Measurements from ENCODE around the gene PDZD2. TPM values are rescaled to one million over a fixed set of nuclear protein-coding genes. Genes with fewer than 3 reads are reported as not detected.

The PDZD2 gene
- total and polyA plus RNA-seq, 8 donors = 16.2 to 49.8 (median 20.4) TPM

DNA sequence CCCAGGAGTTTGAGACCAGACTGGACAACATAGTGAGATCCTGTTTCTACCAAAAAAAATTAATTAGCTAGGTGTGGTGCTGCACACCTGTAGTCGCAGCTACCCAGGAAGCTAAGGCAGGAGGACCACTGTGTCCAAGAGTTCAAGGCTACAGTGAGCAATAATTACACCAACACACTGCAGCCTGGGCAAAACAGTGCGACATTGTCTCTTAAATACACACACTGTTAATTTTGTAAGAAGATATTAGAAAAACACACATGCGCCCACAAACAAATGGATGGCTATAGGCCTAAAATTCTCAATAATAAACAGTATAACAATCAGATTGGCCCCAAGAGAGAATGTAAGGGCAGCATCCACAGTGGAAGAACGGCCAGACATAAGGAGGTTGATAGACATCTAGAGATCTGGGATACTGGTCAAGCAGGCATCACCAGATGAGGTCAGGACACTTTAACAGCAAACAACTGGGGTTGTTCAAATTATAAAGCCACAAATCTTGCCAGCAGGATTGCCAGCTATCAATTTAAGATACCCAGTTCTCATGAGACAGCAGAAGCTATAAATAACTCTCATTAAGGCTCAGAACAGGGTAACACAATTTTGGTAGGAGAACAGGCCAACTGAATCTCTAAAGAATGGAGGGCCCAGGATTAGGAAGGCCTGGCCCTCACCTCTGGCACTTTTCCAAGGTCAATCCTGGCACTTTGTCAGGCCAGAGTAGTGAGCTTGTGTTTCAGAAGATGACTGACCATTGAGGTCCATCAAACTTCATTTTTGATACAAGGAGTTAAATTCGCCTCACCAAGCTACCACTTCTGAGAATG, 505.7 kb downstream of the PDZD2 start:
- H3K4me1 ChIP-seq = peaks cover 7 to 57% of the 10 kb centered on the region in 2 donors
- intact Hi-C loops (cut with DNase I) = no loop called here

DNA sequence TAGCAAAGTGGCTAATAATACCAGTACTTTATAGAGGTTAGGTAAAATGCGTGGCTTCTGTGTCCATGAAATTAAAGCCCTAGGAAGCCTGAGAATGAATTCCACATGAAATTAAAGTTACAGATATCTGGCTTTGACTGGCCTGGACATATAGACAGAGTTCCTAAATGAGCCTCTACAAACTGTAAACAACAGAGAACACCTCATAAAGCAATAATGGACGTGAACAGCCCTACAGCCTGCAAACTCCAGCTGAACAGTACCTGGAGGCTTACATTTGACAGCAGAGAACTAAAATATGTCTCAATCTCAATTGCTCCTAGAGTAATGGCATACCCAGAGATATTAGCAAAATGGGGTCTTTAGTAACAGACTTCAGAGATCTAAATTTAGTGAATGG, 506.4 kb downstream of the PDZD2 start:
- Histone ChIP-seq H3K27ac (no peak overlapping the region), H3K4me1 (peaks cover 7 to 65% of the 10 kb centered on the region in 2 donors), H3K4me3 (no peak overlapping the region), H3K36me3 (peaks cover 0 to 16% of the 10 kb centered on the region in 2 donors), H3K27me3 (no peaks in the 10 kb centered on the region), H3K9me3 (no peaks in the 10 kb centered on the region)
- intact Hi-C loops (cut with DNase I) = no loop called here
- DNase-seq = no peak
- TF ChIP-seq, protein P1, sequence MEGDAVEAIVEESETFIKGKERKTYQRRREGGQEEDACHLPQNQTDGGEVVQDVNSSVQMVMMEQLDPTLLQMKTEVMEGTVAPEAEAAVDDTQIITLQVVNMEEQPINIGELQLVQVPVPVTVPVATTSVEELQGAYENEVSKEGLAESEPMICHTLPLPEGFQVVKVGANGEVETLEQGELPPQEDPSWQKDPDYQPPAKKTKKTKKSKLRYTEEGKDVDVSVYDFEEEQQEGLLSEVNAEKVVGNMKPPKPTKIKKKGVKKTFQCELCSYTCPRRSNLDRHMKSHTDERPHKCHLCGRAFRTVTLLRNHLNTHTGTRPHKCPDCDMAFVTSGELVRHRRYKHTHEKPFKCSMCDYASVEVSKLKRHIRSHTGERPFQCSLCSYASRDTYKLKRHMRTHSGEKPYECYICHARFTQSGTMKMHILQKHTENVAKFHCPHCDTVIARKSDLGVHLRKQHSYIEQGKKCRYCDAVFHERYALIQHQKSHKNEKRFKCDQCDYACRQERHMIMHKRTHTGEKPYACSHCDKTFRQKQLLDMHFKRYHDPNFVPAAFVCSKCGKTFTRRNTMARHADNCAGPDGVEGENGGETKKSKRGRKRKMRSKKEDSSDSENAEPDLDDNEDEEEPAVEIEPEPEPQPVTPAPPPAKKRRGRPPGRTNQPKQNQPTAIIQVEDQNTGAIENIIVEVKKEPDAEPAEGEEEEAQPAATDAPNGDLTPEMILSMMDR (IDR thresholded peaks at IDR 0.05) = no peak
- ATAC-seq = no peak

More for the DNA sequence above, 505.7 kb downstream of the PDZD2 start:
- Histone ChIP-seq H3K27ac (no peak overlapping the region), H3K36me3 (peaks cover 0 to 19% of the 10 kb centered on the region in 2 donors), H3K9me3 (no peaks in the 10 kb centered on the region), H3K27me3 (no peaks in the 10 kb centered on the region), H3K4me3 (no peak overlapping the region)
- TF ChIP-seq, protein P1 (IDR thresholded peaks at IDR 0.05) = no peak
- DNase-seq = no peak
- ATAC-seq = no peak

DNA sequence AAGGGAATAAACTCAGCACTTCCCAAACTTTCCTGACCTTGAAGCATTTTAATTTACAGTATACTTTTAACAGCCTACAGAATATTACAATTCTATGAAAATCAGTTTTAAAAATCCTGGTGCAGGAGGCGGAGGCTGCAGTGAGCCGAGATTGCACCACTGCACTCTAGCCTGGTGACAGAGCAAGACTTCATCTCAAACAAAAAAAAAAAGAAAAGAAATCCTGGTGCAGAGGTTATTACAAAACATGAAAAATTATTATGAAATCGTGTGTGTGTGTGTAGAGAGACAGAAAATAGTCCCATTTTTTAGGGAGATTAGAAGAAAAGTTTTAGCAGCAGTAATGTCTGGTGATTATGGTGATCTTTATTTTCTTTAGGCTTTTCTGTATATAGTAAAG, 508.3 kb downstream of the PDZD2 start:
- TF ChIP-seq, protein P1 (IDR thresholded peaks at IDR 0.05) = no peak
- Histone ChIP-seq H3K9me3 (no peaks in the 10 kb centered on the region), H3K27ac (no peak overlapping the region), H3K36me3 (peaks cover 0 to 8% of the 10 kb centered on the region in 2 donors), H3K4me3 (no peak overlapping the region), H3K4me1 (peaks cover 7 to 82% of the 10 kb centered on the region in 2 donors), H3K27me3 (no peaks in the 10 kb centered on the region)
- intact Hi-C loops (cut with DNase I) = no loop called here
- DNase-seq (no peak), ATAC-seq (peak; percentile 62)

DNA sequence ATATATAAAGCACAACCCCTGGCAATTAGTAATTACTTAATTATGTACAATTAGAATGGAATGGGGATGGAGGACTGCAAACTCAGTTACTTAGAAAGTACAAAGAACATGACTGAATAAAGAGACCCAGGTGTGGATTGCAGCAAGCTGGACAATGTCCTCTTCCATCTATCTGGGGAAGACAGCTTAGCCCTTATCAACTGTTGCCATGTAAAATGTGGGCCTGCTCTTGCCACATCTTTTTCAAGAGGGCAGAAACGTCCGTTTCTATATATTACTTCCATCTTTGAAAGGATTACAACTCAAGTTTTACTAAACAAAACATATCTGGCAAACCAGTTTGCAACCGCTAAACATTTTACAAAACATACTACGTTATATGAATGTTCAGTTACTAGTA, 509.0 kb downstream of the PDZD2 start:
- Histone ChIP-seq H3K9me3 (no peaks in the 10 kb centered on the region), H3K27ac (no peak overlapping the region), H3K36me3 (peaks cover 0 to 6% of the 10 kb centered on the region in 2 donors), H3K4me1 (peaks cover 7 to 88% of the 10 kb centered on the region in 2 donors), H3K27me3 (no peaks in the 10 kb centered on the region), H3K4me3 (no peak overlapping the region)
- intact Hi-C loops (cut with DNase I) = no loop called here
- TF ChIP-seq, protein P1 (IDR thresholded peaks at IDR 0.05) = no peak
- peak; percentile 11 for ATAC-seq
- DNase-seq = no peak

DNA sequence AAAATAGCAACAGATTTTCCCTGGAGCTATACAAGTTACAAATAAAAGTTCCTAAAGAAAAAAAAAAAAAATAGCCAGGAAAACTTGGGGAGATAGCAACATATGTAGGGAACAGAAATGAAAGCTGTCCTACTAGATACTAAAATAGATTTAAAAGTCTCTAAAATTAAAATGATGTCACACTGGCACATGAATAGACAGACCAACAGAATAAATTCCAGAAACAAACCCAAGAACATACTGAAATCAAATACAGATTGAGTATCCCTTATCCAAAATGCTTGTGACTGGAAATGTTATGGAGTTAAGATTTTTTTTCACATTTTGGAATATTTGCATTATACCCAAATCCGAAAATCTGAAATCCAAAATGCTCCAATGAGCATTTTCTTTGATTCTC, 511.4 kb downstream of the PDZD2 start:
- H3K27me3 ChIP-seq = no peaks in the 10 kb centered on the region
- ATAC-seq (no peak), DNase-seq (no peak)
- H3K36me3 ChIP-seq = peaks cover 0 to 6% of the 10 kb centered on the region in 2 donors
- no peaks in the 10 kb centered on the region for H3K9me3 ChIP-seq
- TF ChIP-seq, protein P1 (IDR thresholded peaks at IDR 0.05) = no peak
- intact Hi-C loops (cut with DNase I) = no loop called here
- peaks cover 7 to 84% of the 10 kb centered on the region in 2 donors for H3K4me1 ChIP-seq
- H3K4me3 ChIP-seq = no peak overlapping the region
- no peak overlapping the region for H3K27ac ChIP-seq

Measured in left lung (tissue), 10 donors.